GM19238 (cell line): Measurements from ENCODE around the gene NEDD1.

Experiments
- DNase-seq: peaks from one replicate; pipeline ENCODE4 v3.0.0; 2011; ENCODE audit warnings: low spot score; ENCODE audit not compliant: insufficient read length

The NEDD1 gene

GRCh38 chr12:97003276-97003675, 96.2 kb downstream of the NEDD1 start:
- no peak for DNase-seq
